HepG2 (cell line): Measurements from ENCODE around the gene LSM14B. TPM values are rescaled to one million over a fixed set of nuclear protein-coding genes. Genes with fewer than 3 reads are reported as not detected.

ENCODE experiments used
- AGO2 ChIP-seq: fragments of 200-400 bp; formaldehyde crosslinking; optimal IDR thresholded peaks from 2 replicates; pipeline ENCODE3; 2017; ENCODE audit warnings: mild to moderate bottlenecking, low read depth, low read length, moderate library complexity
- AHR ChIP-seq: IDR thresholded peaks from 2 replicates; pipeline ENCODE4 v1.6.1; 2018; ENCODE audit warnings: missing genetic modification reagents, missing compliant biosample characterization
- CEBPB ChIP-seq: IDR thresholded peaks from 2 replicates; pipeline ENCODE4 v1.6.1; 2011; ENCODE audit warnings: low read depth, low read length, improper control_type of control experiment, borderline replicate concordance
- ETV5 ChIP-seq: IDR thresholded peaks from 2 replicates; pipeline ENCODE4 v1.6.1; 2018; ENCODE audit warnings: missing biosample characterization, missing genetic modification reagents, inconsistent platforms, borderline replicate concordance
- FIP1L1 ChIP-seq: fragments of 200-400 bp; formaldehyde crosslinking; IDR thresholded peaks from 2 replicates; pipeline ENCODE4 v1.6.1; 2018; ENCODE audit warnings: low read depth, mild to moderate bottlenecking, low read length, moderate library complexity, borderline replicate concordance; ENCODE audit not compliant: insufficient read depth
- GABPA ChIP-seq, 2 experiments: IDR thresholded peaks; 2 replicates each; pipeline ENCODE4 v1.6.1; 2011 to 2016; ENCODE audit warnings: low read depth in 2 of 2, low read length in 1 of 2, missing biosample characterization in 1 of 2, missing genetic modification characterization in 1 of 2
- MAFF ChIP-seq: IDR thresholded peaks from 2 replicates; pipeline ENCODE4 v1.6.1; 2011; ENCODE audit warnings: low read depth, low read length, improper control_type of control experiment
- MYPOP ChIP-seq: sonication (generic); formaldehyde crosslinking; IDR thresholded peaks from 2 replicates; pipeline ENCODE4 v1.8.1; 2023; ENCODE audit warnings: mild to moderate bottlenecking, moderate library complexity, missing genetic modification reagents
- NR2C2 ChIP-seq: sonication (generic); formaldehyde crosslinking; IDR thresholded peaks from 2 replicates; pipeline ENCODE4 v1.4.0; 2020; ENCODE audit warnings: missing genetic modification reagents, mild to moderate bottlenecking, moderate library complexity, borderline replicate concordance
- PHF5A ChIP-seq: IDR thresholded peaks from one replicate; pipeline ENCODE4 v1.6.1; 2018; ENCODE audit warnings: low read depth, missing genetic modification reagents; ENCODE audit not compliant: unreplicated experiment
- PPARG ChIP-seq: conservative IDR thresholded peaks from 2 replicates; pipeline ENCODE4 v1.6.1; 2016; ENCODE audit warnings: missing biosample characterization, missing genetic modification reagents
- SRSF4 ChIP-seq: fragments of 200-400 bp; formaldehyde crosslinking; IDR thresholded peaks from one replicate; pipeline ENCODE4 v1.6.1; 2018; ENCODE audit warnings: mild to moderate bottlenecking, low read depth, low read length, moderate library complexity; ENCODE audit not compliant: poor library complexity, severe bottlenecking
- TBL1XR1 ChIP-seq: fragments of 150-350 bp; IDR thresholded peaks from 2 replicates; pipeline ENCODE4 v1.6.1; 2014; ENCODE audit warnings: borderline replicate concordance, low read length; ENCODE audit not compliant: partially characterized antibody
- ZFP36L1 ChIP-seq: sonication (generic); formaldehyde crosslinking; IDR thresholded peaks from 2 replicates; pipeline ENCODE4 v1.8.0; 2022; ENCODE audit warnings: mild to moderate bottlenecking, missing genetic modification reagents, moderate library complexity
- ZFX ChIP-seq: sonication (generic); formaldehyde crosslinking; IDR thresholded peaks from 2 replicates; pipeline ENCODE4 v1.4.0; 2020; ENCODE audit warnings: mild to moderate bottlenecking, low read depth, missing genetic modification reagents, moderate library complexity
- ZNF326 ChIP-seq: sonication (generic); formaldehyde crosslinking; IDR thresholded peaks from 2 replicates; pipeline ENCODE4 v1.4.0; 2020; ENCODE audit warnings: missing genetic modification reagents, borderline replicate concordance
- ZNF574 ChIP-seq: sonication (generic); formaldehyde crosslinking; IDR thresholded peaks from 2 replicates; pipeline ENCODE4 v1.4.0; 2020; ENCODE audit warnings: missing genetic modification reagents
- ZSCAN25 ChIP-seq: sonication (generic); formaldehyde crosslinking; IDR thresholded peaks from 2 replicates; pipeline ENCODE4 v1.8.0; 2022; ENCODE audit warnings: mild to moderate bottlenecking, missing genetic modification reagents
- polyA plus RNA-seq, 8 experiments: library from polyadenylated mRNA; depleted of rRNA in 3 of 8; stranded (reverse) in 7 of 8; unstranded in 1 of 8; fragments of >200 nt; fragmentation: Illumina TruSeq in 4 of 8; extraction: Trizol in 4 of 8; gene quantifications; 2 replicates each; pipeline versions ENCODE4 v1.2.1 to v1.2.3, GENCODE V29; 2011 to 2016; ENCODE audit warnings: low read depth in 4 of 8, missing spikeins in 1 of 8, mixed read lengths in 1 of 8; ENCODE audit not compliant: insufficient read depth in 1 of 8
- total RNA-seq, 5 experiments: library from RNA; depleted of rRNA; stranded (reverse); fragments of >200 nt; fragmentation: Illumina TruSeq; extraction: Trizol; gene quantifications; 2 replicates each; pipeline ENCODE4 v1.2.3, GENCODE V29; 2016; ENCODE audit warnings: low read depth in 1 of 5
- TF ChIP-seq, protein P1 (sequence below), 2 experiments: sonication (generic) in 1 of 2; formaldehyde crosslinking in 1 of 2; IDR thresholded peaks; 2 replicates each; pipeline versions ENCODE4 v1.4.0 to v1.6.1; 2018 to 2020; ENCODE audit warnings: missing genetic modification reagents in 2 of 2, borderline replicate concordance in 1 of 2, low read depth in 1 of 2, mild to moderate bottlenecking in 1 of 2, missing biosample characterization in 1 of 2
- TF ChIP-seq, protein P2 (sequence below): sonication (generic); formaldehyde crosslinking; IDR thresholded peaks from 2 replicates; pipeline ENCODE4 v1.8.1; 2023; ENCODE audit warnings: mild to moderate bottlenecking, missing genetic modification reagents
- TF ChIP-seq, protein P3 (sequence below): sonication (generic); formaldehyde crosslinking; IDR thresholded peaks from 2 replicates; pipeline ENCODE4 v1.4.0; 2020; ENCODE audit warnings: missing genetic modification reagents

LSM14B gene
- total and polyA plus RNA-seq, 2 of the 13 experiments (the other 11 are each of a cell fraction or from before 2014, with no cell fraction given), result 43.3 to 79.2 TPM

GRCh38 chr20:62134735-62135231 lies 12.5 kb downstream of the LSM14B start (continued):
- TF ChIP-seq, protein P1, sequence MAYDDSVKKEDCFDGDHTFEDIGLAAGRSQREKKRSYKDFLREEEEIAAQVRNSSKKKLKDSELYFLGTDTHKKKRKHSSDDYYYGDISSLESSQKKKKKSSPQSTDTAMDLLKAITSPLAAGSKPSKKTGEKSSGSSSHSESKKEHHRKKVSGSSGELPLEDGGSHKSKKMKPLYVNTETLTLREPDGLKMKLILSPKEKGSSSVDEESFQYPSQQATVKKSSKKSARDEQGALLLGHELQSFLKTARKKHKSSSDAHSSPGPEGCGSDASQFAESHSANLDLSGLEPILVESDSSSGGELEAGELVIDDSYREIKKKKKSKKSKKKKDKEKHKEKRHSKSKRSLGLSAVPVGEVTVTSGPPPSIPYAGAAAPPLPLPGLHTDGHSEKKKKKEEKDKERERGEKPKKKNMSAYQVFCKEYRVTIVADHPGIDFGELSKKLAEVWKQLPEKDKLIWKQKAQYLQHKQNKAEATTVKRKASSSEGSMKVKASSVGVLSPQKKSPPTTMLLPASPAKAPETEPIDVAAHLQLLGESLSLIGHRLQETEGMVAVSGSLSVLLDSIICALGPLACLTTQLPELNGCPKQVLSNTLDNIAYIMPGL (CRISPR knock-in tag; IDR thresholded peaks at IDR 0.05; ENCODE audit: borderline replicate concordance in 1 of 2, low read depth in 1 of 2), result peak; percentile 42 to 54; a peak in 3 of 4 replicates
- TF ChIP-seq, protein P2, sequence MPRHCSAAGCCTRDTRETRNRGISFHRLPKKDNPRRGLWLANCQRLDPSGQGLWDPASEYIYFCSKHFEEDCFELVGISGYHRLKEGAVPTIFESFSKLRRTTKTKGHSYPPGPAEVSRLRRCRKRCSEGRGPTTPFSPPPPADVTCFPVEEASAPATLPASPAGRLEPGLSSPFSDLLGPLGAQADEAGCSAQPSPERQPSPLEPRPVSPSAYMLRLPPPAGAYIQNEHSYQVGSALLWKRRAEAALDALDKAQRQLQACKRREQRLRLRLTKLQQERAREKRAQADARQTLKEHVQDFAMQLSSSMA (CRISPR knock-in tag), result peak; percentile 63; the same call in 1 of the 2 replicates
- TF ChIP-seq MYPOP (CRISPR knock-in tag) (peak; percentile 36; the same call in 1 of the 2 replicates), ZSCAN25 (CRISPR knock-in tag) (0 out of 2 replicates have a peak, but pooled peaks have one; percentile 58), TBL1XR1 (peak; percentile 71), PHF5A (CRISPR knock-in tag) (peak; percentile 92), NR2C2 (CRISPR knock-in tag) (peak; percentile 67; the same call in 1 of the 2 replicates), AGO2 (peak; percentile 93), ZFP36L1 (CRISPR knock-in tag) (peak; percentile 79; the same call in 1 of the 2 replicates), SRSF4 (no peak), CEBPB (peak; percentile 88), ZNF574 (CRISPR knock-in tag) (peak; percentile 52), PPARG (CRISPR knock-in tag) (no peak), FIP1L1 (no peak; the same call in 1 of the 2 replicates), GABPA (IDR thresholded peaks at IDR 0.05; ENCODE audit: low read depth, low read length) (no peak), GABPA (CRISPR knock-in tag; IDR thresholded peaks at IDR 0.05; ENCODE audit: low read depth) (0 out of 2 replicates have a peak, but pooled peaks have one; percentile 33), MAFF (peak; percentile 63), ETV5 (CRISPR knock-in tag) (peak; percentile 53; the same call in 1 of the 2 replicates), ZFX (CRISPR knock-in tag) (peak; percentile 45; the same call in 1 of the 2 replicates), ZNF326 (CRISPR knock-in tag) (no peak), AHR (peak; percentile 60)
- TF ChIP-seq, protein P3, sequence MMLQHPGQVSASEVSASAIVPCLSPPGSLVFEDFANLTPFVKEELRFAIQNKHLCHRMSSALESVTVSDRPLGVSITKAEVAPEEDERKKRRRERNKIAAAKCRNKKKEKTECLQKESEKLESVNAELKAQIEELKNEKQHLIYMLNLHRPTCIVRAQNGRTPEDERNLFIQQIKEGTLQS (CRISPR knock-in tag), result no peak
